ENCODE results near the gene HAO1. TPM values are rescaled to one million over a fixed set of nuclear protein-coding genes. Genes with fewer than 3 reads are reported as not detected.

HAO1 gene
- total and polyA plus RNA-seq, 8 donors = 0.16 to 0.54 (median 0.24) TPM; not detected in 4

- no peaks in the 10 kb centered on the region for H3K4me1 ChIP-seq
- WGBS, 2 donors = 88 to 96% methylated on average over 3 of the region's 3 CpGs
- H3K36me3 ChIP-seq = no peaks in the 10 kb centered on the region
- TF ChIP-seq CTCF (IDR thresholded peaks at IDR 0.05) = no peak
- H3K4me3 ChIP-seq = no peak overlapping the region
- intact Hi-C loops (cut with DNase I) = no loop called here
- H3K27me3 ChIP-seq = no peaks in the 10 kb centered on the region
- FAIRE-seq (no peak), DNase-seq (no peak), ATAC-seq (no peak)
- H3K9me3 ChIP-seq = no peaks in the 10 kb centered on the region
- H3K27ac ChIP-seq = no peak overlapping the region
These were observed 50.5 kb downstream of the HAO1 start for GRCh38 chr20:7889736-7890135.

- H3K9me3 ChIP-seq = no peaks in the 10 kb centered on the region
- no peak overlapping the region for H3K27ac ChIP-seq
- FAIRE-seq (no peak), DNase-seq (no peak), ATAC-seq (no peak)
- 41 to 43% methylated on average over 1 of the region's 1 CpG for whole genome bisulfite sequencing, 2 donors
- H3K27me3 ChIP-seq = no peaks in the 10 kb centered on the region
- no peak for TF ChIP-seq CTCF (IDR thresholded peaks at IDR 0.05)
- H3K36me3 ChIP-seq = no peaks in the 10 kb centered on the region
- no peaks in the 10 kb centered on the region for H3K4me1 ChIP-seq
- intact Hi-C loops (cut with DNase I) = no loop called here
- H3K4me3 ChIP-seq = no peak overlapping the region
These were observed 56.5 kb downstream of the HAO1 start for GRCh38 chr20:7883741-7884140.

GRCh38 chr20:7883309-7883708, 56.9 kb downstream of the HAO1 start:
- no peak overlapping the region for H3K27ac ChIP-seq
- no peak for TF ChIP-seq CTCF (IDR thresholded peaks at IDR 0.05)
- H3K36me3 ChIP-seq = no peaks in the 10 kb centered on the region
- no peaks in the 10 kb centered on the region for H3K9me3 ChIP-seq
- no peak for ATAC-seq
- no peak for FAIRE-seq
- no peaks in the 10 kb centered on the region for H3K4me1 ChIP-seq
- H3K27me3 ChIP-seq = no peaks in the 10 kb centered on the region
- no peak for DNase-seq
- H3K4me3 ChIP-seq = no peak overlapping the region
- 37 to 43% methylated on average over 4 of the region's 4 CpGs for WGBS, 2 donors
- intact Hi-C loops (cut with DNase I) = no loop called here

- TF ChIP-seq CTCF (IDR thresholded peaks at IDR 0.05) = no peak
- Histone ChIP-seq H3K9me3 (no peaks in the 10 kb centered on the region), H3K36me3 (no peaks in the 10 kb centered on the region), H3K4me3 (no peak overlapping the region), H3K27me3 (no peaks in the 10 kb centered on the region), H3K27ac (no peak overlapping the region), H3K4me1 (no peaks in the 10 kb centered on the region)
- FAIRE-seq (no peak), ATAC-seq (no peak), DNase-seq (no peak)
- intact Hi-C loops (cut with DNase I) = no loop called here
- WGBS, 2 donors = 76 to 79% methylated on average over 4 of the region's 4 CpGs
These were observed 58.2 kb downstream of the HAO1 start for GRCh38 chr20:7882076-7882475.

- Histone ChIP-seq H3K4me3 (no peak overlapping the region), H3K36me3 (no peaks in the 10 kb centered on the region), H3K4me1 (no peaks in the 10 kb centered on the region), H3K27ac (no peak overlapping the region), H3K9me3 (no peaks in the 10 kb centered on the region), H3K27me3 (no peaks in the 10 kb centered on the region)
- no peak for DNase-seq
- WGBS, 2 donors = 66 to 77% methylated on average over 3 of the region's 3 CpGs
- FAIRE-seq = no peak
- no peak for ATAC-seq
- TF ChIP-seq CTCF (IDR thresholded peaks at IDR 0.05) = no peak
- intact Hi-C loops (cut with DNase I) = no loop called here
These were observed 58.7 kb downstream of the HAO1 start for GRCh38 chr20:7881551-7881950.
